ENCODE results near the gene RAP1B. TPM values are rescaled to one million over a fixed set of nuclear protein-coding genes. Genes with fewer than 3 reads are reported as not detected.

The RAP1B gene
- polyA plus RNA-seq (ENCODE audit: insufficient read length) = 84.4 TPM

GRCh38 chr12:68610370-68611093 is at the start of gene RAP1B:
RAP1B (plus strand) TSS chr12:68610899; CDS start chr12:68648725, 37,826 bp downstream.
- peak; percentile 93 for DNase-seq

DNA sequence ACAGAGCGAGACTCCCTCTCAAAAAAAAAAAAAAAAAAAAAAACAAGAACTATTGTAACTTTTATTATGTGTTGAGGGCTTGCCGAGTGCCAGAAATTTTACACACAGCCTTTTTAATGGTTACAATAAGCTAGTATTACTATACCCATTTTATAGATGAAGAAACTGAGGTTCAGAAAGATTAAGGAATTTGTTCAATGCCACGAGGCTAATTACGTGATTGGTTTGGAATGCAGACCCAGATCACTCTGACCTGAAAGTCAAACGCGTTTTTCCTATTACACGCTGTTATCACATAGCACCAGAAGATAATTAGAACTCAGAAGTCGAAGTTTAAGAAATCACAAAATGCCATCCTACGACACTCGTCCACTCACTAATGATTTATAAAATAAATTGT is 48.9 kb upstream of the RAP1B start:
- DNase-seq = no peak

GRCh38 chr12:68564166-68564565 is 46.5 kb upstream of the RAP1B start:
- no peak for DNase-seq

DNA sequence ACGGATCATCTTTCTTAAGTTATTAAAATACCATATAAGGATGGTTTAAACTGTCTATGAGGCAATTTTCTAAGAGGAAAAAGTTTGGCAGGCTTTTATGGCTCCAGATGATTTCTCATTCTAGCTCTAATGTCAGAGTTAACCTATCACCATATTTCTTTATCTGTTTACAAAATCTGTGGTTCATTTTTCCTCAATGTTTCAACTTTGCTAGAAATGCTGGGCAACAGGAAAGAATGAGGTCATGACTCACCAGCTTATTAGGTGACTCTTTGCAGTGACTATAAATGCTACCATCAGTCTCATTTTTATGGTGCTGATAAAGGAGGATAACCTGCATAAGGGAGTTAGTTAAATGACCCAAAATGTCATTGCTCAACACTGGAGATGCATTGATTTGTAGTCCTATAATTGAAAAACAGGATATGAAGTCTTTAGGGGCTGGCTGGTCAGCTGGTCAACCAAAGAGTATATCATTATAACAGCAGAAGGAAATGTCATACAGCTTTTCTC is 45.3 kb upstream of the RAP1B start:
- DNase-seq = no peak

- DNase-seq = no peak
Observed at GRCh38 chr12:68568922-68569569, 41.7 kb upstream of the RAP1B start.

DNA sequence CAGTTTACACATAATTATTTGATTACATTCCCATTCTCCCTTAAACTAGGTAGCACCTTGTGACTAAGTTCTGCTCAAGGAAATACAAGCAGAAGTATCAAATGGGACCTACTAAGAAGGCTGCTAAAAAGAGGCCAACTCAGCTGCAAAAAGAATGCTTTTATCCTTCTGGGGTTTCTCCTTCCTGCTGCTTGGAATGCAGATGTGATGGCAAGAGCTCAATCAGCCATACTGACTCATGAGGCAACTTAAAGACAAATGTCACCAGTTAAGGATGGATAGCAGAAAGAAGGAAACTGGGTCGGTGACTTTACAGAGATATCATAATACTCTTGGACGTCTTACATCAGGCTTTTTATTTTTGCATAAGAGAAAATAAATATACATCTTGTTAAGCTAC is 38.0 kb upstream of the RAP1B start:
- no peak for DNase-seq

DNA sequence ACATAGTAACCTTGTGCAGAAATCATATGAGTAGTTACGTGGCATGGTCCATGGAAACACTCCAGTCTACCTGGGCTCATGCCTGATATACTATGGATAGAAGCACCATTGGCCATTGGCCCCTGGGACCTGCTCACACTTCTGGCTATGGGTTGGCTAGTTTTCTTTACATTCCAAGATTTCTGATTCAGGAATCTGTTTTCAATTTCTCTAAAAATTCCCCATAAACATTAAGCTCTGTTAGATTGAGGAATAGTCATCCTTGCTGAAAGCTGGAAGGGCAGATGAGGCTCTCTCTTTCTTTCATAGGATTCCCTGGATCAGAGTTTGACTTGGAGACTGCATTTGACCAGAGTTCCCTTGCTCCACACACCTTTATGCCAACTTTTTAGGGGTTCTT is 37.3 kb upstream of the RAP1B start:
- no peak for DNase-seq

- no peak for DNase-seq
Observed at GRCh38 chr12:68577949-68578348, 32.8 kb upstream of the RAP1B start.

DNA sequence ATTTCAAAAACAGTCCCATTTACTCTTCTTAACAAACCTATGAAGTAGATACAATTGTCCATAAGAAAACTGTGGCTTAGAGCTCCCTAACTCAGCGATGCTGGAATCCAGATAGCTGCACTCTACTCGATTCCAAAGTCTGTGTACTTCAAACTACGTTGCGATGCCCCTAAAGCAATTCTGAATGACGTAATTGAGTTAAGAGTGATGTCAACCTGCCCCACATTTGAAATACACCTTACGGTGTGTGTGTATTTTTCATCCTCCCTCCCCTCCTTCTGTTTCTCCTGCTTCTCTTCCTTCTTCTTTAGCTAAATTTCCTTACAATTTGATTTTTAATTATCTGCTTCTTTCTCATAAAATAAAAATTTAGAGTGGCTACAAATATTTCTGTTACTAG is 31.9 kb upstream of the RAP1B start:
- no peak for DNase-seq

- no peak for DNase-seq
Observed at GRCh38 chr12:68579254-68579653, 31.4 kb upstream of the RAP1B start.

DNA sequence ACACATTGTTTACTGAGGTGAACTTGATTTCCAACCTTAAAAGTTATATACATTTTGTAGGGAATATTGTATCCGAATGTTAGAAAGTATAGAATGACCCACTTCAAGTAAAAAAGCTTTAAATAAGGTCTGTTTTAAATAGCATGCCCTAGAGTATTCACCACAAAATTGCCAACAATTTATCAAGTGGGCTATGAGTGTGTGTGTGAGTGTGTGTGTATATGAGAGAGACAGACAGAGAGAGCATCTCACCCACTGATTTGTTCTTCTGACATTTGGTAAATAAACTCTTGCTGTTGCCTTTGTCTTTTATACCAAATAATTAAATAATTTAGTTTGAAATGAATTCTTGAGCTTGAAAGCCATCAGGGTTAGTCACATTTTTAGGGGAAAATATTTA is 29.8 kb upstream of the RAP1B start:
- DNase-seq = no peak

DNA sequence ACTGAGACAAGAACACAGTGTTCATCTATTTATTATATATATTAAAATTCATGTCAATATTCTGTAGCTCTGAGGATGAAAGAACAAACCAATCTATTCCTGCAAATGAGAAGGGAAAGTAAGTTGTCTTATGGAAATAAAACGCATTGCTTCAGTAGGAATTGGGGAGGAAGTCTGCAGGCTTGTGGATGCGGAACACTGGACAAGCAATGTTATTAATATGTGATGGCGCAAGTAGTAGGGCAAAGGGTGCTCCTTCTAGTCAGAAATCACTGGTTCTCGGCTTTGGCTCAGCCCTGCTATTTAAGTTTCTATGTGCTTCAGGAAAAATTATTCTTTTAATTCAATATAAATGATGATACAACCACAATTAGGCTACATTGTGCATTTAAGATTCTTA is 28.8 kb upstream of the RAP1B start:
- DNase-seq = no peak

DNA sequence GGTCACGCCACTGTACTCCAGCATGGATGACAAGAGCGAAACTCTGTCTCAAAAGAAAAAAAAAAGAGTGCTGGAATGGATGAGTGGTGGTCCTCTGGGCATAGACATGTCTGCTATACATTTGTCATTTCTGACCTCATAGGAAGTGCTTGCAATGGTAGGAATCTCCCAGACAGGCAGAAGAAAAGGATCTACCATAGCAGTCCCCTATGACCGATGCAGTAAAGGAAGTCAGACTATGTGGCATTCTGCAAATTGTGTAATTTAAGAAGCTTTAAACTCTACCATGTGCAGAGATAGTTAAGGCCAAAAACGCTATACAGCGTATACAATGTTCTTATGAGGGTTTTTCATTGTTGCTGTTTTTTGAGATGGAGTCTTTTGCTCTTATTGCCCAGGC is 24.7 kb upstream of the RAP1B start:
- DNase-seq = no peak

DNA sequence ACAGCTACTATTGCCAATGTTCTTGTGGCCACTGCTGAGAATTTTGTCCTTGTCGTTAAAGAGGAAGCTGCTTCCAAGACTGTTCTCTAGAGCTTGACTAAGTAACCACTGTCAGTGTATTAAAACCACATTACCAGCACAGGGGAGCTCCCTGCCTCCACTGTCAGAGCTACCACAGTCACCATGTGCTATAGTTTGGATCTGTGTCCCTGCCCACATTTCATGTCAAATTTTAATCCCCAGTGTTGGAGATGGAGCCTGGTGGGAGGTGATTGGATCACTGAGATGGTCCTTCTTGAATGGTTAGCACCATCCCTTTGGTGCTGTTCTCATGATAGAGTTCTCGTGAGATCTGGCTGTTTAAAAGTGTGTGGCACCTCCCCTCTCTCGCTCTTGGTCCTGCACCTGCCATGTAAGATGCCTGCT is 23.2 kb upstream of the RAP1B start:
- no peak for DNase-seq

GRCh38 chr12:68589194-68589593 is 21.5 kb upstream of the RAP1B start:
- DNase-seq = no peak

DNA sequence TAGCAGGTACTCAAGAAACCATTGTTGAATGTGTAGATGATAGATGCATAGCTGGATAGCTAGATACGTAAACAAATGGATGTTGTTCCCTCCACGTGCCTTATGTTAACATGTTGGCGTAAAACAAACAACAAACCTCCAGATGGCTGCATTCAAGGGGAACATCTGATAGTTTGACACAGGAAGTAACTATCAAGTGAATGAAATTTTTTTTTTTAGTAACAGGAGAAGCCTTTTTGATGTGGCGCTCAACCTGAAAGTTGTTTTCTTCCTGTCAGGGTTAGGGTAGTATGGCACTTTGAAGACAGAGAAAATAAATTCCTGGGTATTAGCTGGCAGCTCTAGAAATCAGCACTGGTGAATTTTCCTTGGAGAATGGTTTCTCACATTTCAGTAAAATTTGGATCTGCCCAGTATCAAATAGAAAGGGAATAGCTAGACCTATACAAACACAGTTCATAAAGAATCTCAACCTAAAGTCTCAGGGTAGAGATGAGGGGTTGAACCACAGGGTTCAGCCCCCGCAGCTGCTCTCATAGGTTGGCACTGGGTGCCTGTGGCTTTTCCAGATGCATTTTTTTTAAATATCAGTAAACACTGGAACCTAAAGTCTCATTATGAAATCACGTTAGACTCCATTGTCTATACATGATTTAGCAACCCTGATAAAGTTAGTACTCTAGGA is 18.8 kb upstream of the RAP1B start:
- no peak for DNase-seq

GRCh38 chr12:68595241-68595640 is 15.5 kb upstream of the RAP1B start:
- no peak for DNase-seq

GRCh38 chr12:68601767-68602166 is 8.9 kb upstream of the RAP1B start:
- DNase-seq = no peak

GRCh38 chr12:68602720-68603119 is 8.0 kb upstream of the RAP1B start:
- DNase-seq = no peak

GRCh38 chr12:68608191-68608590 is 2.5 kb upstream of the RAP1B start:
- DNase-seq = no peak

DNA sequence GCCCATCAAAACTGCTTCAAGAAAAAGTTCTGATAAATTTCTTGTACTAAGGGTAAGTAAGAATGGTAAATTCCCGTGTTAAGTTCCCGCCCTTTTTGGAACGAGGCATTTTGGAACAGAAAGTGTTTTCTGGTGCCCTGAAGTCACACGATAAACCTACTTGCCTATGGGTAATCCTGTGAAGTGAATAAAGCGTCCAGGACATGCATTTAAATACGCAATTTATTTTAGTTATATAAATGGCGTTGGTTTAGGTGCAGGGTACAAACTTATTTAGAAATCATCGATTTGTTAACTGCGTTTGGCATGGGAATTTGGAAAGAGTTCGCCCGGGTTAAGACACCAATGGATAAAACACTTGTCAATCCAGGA is 715 bp upstream of the RAP1B start:
- DNase-seq = peak; percentile 40

DNA sequence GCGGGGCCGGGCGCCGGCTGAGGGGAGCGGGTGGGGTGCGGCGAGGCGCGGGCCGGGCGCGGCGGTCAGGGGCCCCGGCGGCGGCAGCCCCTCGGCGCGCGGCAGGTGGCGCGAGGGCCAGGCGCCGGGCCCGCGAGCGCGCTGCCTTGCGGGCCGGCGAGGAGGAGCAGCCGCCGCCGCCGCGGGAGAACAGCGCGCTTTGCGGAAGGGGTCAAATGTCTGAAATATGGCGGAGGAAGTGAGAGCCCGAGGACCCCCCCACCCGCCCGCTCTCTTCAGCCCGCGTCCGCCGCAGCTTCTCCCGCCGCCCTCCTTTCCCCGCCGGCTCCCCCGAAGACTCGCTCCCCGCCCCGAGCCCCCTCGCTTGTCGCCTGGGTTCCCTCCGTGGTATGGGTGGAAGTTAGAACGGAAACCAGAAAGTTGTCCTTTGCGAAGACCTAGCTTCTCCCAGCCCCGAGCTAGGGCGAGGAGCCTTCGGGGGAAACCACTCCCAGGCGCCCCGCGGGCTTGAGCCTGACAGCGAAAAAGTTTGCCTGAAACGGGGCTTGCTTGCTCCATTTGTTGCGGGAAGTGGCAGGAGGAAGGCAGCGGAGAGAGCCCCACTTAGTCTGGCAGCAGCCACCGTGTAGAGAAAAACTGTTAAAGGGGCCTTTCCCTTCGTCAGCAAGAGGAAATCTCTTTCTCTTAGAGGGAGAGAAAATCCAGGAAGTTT is 551 bp downstream of the RAP1B start:
- peak; percentile 84 for DNase-seq

DNA sequence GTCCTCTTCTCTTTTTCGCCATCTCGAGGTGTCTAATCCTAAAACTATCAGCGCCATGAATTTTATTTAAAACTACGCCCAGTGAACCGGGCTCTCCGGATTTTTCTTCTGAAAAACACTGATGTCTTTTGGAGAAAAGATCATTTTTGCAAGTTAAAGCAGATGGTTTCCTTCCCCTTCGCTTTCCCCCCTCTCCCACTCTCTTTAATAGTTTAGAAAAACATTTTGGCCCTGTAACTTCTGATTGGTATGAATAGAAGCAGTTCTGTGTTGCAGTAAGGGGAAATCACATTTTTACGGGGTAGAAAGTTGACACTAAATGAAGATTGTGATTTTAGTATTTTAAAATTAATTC is 1.1 kb downstream of the RAP1B start:
- no peak for DNase-seq
